Uterus (tissue), 2 donors: ENCODE data around the gene STX18.

ENCODE experiments used
- CTCF ChIP-seq, 4 experiments: fragments of 200-600 bp in 2 of 4; fragments of 450-650 bp in 2 of 4; sonication (generic) in 2 of 4; IDR thresholded peaks; one replicate each; pipeline ENCODE4 v1.5.1; 2016 to 2019; ENCODE audit warnings: antibody characterized with exemption in 4 of 4, mild to moderate bottlenecking in 2 of 4, moderate library complexity in 1 of 4
- POLR2A ChIP-seq, 2 donors: fragments of 450-650 bp; IDR thresholded peaks; one replicate each; pipeline ENCODE4 v1.6.1; 2016; ENCODE audit warnings: antibody characterized with exemption in 2 of 2, mild to moderate bottlenecking in 1 of 2, moderate library complexity in 1 of 2

- TF ChIP-seq CTCF (IDR thresholded peaks at IDR 0.05) (no peak), POLR2A (IDR thresholded peaks at IDR 0.05) (no peak)
These were observed 143.4 kb downstream of the STX18 start for GRCh38 chr4:4398430-4398829.
